K562 (cell line): ENCODE results near the gene AIF1. TPM values are rescaled to one million over a fixed set of nuclear protein-coding genes. Genes with fewer than 3 reads are reported as not detected.

Source experiments
- E2F4 ChIP-seq: sonication (generic); formaldehyde crosslinking; IDR thresholded peaks from 2 replicates; pipeline ENCODE4 v1.8.0; 2022; ENCODE audit warnings: mild to moderate bottlenecking, low read depth, missing genetic modification reagents
- HNRNPLL ChIP-seq: fragments of 200-400 bp; formaldehyde crosslinking; IDR thresholded peaks from 2 replicates; pipeline ENCODE4 v1.6.1; 2017; ENCODE audit warnings: low read length, low read depth, mild to moderate bottlenecking; ENCODE audit not compliant: poor library complexity, severe bottlenecking
- LARP7 ChIP-seq: fragments of 450-650 bp; IDR thresholded peaks from 2 replicates; pipeline ENCODE4 v1.6.1; 2016
- OTX1 ChIP-seq: fragments of 450-650 bp; formaldehyde crosslinking; IDR thresholded peaks from 2 replicates; pipeline ENCODE4 v1.4.0; 2022; ENCODE audit warnings: mild to moderate bottlenecking
- TAF1 ChIP-seq: IDR thresholded peaks from 2 replicates; pipeline ENCODE4 v1.6.1; 2011; ENCODE audit warnings: mild to moderate bottlenecking, low read length, moderate library complexity; ENCODE audit not compliant: insufficient read depth, control insufficient read depth, severe bottlenecking; ENCODE audit errors: extremely low read depth
- ZNF318 ChIP-seq, 2 experiments: fragments of 450-650 bp; IDR thresholded peaks; 2 replicates each; pipeline ENCODE4 v1.6.1; 2016; ENCODE audit warnings: mild to moderate bottlenecking in 2 of 2, borderline replicate concordance in 1 of 2, low read depth in 1 of 2, moderate library complexity in 1 of 2
- ZNF347 ChIP-seq: fragments of 450-650 bp; formaldehyde crosslinking; IDR thresholded peaks from 2 replicates; pipeline ENCODE4 v1.4.0; 2020; ENCODE audit warnings: low read depth, mild to moderate bottlenecking, moderate library complexity
- ZNF354B ChIP-seq: fragments of 250-450 bp; sonication (Bioruptor Pico); IDR thresholded peaks from 2 replicates; pipeline ENCODE4 v1.4.0; 2020
- ZNF785 ChIP-seq: fragments of 250-450 bp; sonication (Bioruptor Pico); IDR thresholded peaks from 2 replicates; pipeline ENCODE4 v1.4.0; 2020; ENCODE audit warnings: mild to moderate bottlenecking
- polyA plus RNA-seq, 8 experiments: library from polyadenylated mRNA; depleted of rRNA in 4 of 8; stranded (reverse) in 5 of 8; unstranded in 3 of 8; fragments of >200 nt; fragmentation: Nextera tagmentation in 2 of 8; fragmentation: Illumina TruSeq in 1 of 8; extraction: Ambion mirVana in 2 of 8; extraction: Trizol in 1 of 8; gene quantifications; 2 replicates each; pipeline versions ENCODE4 v1.2.1 to v1.2.3, GENCODE V29; 2011 to 2014; ENCODE audit warnings: inconsistent platforms in 1 of 8, missing spikeins in 1 of 8
- total RNA-seq, 7 experiments: library from RNA; depleted of rRNA in 6 of 7; stranded (reverse); fragments of >200 nt in 6 of 7; fragmentation: Illumina TruSeq in 2 of 7; extraction: Trizol in 2 of 7; gene quantifications; 2 replicates each; pipeline versions ENCODE4 v1.2.1 to v1.2.3, GENCODE V29; 2011 to 2021; ENCODE audit warnings: low replicate concordance in 1 of 7
- TF ChIP-seq, protein P1 (sequence below): fragments of 450-650 bp; IDR thresholded peaks from 2 replicates; pipeline ENCODE4 v1.6.1; 2018; ENCODE audit warnings: mild to moderate bottlenecking, low read depth; ENCODE audit not compliant: partially characterized antibody
- TF ChIP-seq, protein P2 (sequence below), 2 experiments: fragments of 450-650 bp in 1 of 2; IDR thresholded peaks; 2 replicates each; pipeline ENCODE4 v1.6.1; 2011 to 2017; ENCODE audit warnings: low read depth in 2 of 2, antibody characterized with exemption in 1 of 2, borderline replicate concordance in 1 of 2, low read length in 1 of 2, mild to moderate bottlenecking in 1 of 2, mixed read lengths in 1 of 2; ENCODE audit not compliant: control insufficient read depth in 1 of 2

AIF1 gene
- total and polyA plus RNA-seq, 9 of the 15 experiments (the other 6 are each of a cell fraction or from before 2014, with no cell fraction given): 9.4 to 33.4 (median 19.4) TPM

DNA sequence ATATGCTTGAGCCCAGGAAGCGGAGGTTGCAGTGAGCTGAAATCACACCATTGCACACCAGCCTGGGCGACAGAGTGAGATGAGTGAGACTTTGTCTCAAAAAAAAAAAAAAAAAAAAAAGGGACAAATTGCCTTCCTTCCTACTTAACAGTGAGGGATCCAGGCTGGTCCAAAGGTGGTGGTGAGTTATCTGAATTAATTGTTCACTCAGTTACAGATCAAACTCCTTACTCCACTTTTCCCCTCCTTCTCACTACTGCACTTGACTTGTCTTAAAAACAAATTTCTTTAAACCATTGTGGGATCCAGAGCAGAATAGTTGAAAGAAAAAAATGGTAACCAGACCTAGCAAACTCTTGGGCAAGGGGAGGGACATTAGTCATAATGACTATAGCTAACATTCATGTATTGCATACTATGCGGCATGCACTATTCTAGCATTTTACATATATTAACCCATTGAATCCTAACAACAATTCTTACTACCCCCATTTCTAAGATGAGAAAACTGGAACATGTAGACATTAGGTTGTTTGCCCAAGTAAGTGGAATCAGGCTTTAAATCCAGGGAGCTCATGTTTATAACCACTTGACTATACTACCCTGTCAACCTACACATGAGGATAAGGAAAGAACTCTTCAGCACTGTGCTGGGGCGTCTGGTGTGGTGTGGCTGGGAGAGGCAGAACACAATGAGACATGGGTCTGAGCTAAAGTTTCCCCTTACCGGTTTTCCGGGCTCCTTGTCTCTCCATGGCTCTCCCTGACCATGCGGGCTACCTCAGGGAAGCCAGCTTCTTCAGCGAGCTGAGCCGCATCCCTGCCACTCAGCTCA lies 48.3 kb downstream of the AIF1 start (continued):
- TF ChIP-seq ZNF318 (IDR thresholded peaks at IDR 0.05; ENCODE audit: borderline replicate concordance in 1 of 2, low read depth in 1 of 2) (no peak), E2F4 (CRISPR knock-in tag) (no peak), ZNF785 (0 out of 2 replicates have a peak, but pooled peaks have one; percentile 3), OTX1 (CRISPR knock-in tag) (no peak), ZNF347 (peak; percentile 78; the same call in 1 of the 2 replicates), HNRNPLL (no peak), TAF1 (no peak), LARP7 (no peak), ZNF354B (CRISPR knock-in tag) (no peak)
- TF ChIP-seq, protein P1, sequence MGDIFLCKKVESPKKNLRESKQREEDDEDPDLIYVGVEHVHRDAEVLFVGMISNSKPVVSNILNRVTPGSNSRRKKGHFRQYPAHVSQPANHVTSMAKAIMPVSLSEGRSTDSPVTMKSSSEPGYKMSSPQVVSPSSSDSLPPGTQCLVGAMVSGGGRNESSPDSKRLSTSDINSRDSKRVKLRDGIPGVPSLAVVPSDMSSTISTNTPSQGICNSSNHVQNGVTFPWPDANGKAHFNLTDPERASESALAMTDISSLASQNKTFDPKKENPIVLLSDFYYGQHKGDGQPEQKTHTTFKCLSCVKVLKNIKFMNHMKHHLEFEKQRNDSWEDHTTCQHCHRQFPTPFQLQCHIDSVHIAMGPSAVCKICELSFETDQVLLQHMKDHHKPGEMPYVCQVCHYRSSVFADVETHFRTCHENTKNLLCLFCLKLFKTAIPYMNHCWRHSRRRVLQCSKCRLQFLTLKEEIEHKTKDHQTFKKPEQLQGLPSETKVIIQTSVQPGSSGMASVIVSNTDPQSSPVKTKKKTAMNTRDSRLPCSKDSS: no peak
- TF ChIP-seq, protein P2, sequence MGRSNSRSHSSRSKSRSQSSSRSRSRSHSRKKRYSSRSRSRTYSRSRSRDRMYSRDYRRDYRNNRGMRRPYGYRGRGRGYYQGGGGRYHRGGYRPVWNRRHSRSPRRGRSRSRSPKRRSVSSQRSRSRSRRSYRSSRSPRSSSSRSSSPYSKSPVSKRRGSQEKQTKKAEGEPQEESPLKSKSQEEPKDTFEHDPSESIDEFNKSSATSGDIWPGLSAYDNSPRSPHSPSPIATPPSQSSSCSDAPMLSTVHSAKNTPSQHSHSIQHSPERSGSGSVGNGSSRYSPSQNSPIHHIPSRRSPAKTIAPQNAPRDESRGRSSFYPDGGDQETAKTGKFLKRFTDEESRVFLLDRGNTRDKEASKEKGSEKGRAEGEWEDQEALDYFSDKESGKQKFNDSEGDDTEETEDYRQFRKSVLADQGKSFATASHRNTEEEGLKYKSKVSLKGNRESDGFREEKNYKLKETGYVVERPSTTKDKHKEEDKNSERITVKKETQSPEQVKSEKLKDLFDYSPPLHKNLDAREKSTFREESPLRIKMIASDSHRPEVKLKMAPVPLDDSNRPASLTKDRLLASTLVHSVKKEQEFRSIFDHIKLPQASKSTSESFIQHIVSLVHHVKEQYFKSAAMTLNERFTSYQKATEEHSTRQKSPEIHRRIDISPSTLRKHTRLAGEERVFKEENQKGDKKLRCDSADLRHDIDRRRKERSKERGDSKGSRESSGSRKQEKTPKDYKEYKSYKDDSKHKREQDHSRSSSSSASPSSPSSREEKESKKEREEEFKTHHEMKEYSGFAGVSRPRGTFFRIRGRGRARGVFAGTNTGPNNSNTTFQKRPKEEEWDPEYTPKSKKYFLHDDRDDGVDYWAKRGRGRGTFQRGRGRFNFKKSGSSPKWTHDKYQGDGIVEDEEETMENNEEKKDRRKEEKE (IDR thresholded peaks at IDR 0.05; ENCODE audit: borderline replicate concordance in 1 of 2, control insufficient read depth in 1 of 2, low read depth in 2 of 2, low read length in 1 of 2): no peak
